ENCODE data around the gene TRIML2.
"Not testable (repeated sequence)": the region's sequence is repeated elsewhere in the genome, so short reads cannot be mapped to it uniquely, and the experiment has no call there.

TRIML2 gene

DNA sequence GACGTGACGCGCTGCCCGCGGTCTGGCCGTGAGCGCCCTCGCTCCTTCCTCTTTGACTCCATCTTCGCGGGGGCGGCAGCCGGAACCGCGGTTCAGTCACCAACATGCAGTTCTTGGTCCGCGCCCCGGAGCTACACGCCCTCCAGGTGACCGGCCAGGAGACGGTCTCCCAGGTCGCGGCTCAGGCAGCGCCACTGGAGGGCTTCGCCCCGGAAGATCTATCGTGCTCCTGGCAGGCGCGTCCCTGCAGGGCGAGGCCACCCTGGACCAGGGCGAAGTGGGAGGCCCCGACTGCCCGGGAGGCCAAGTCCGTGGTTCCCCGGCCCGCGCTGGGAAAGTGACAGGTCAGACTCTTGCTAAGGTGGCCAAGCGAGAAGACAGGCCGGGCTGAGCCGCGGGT is 2.9 kb downstream of the TRIML2 start:
- DNase-seq = no peak

- no peak for DNase-seq
Observed at GRCh38 chr4:188092824-188093223, 16.6 kb downstream of the TRIML2 start.

DNA sequence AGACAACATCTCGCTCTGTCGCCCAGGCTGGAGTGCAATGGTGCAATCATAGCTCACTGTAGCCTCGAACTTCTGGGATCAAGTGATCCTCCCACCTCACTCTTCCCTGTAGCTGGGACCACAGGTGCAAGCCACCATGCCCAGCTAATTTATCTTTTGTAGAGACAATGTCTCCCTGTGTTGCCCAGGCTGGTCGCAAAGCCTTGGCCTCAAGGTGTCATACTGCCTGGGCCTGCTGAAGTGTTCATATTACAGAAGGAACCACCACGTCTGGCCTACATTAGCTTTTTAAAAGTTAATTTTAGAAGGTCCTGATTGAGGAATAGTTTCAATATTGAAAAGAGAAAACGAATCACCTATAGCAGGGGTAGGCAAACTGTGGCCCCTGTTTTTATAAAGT is 22.5 kb downstream of the TRIML2 start:
- no peak for DNase-seq

GRCh38 chr4:188082796-188083195 is 26.6 kb downstream of the TRIML2 start:
- no peak for DNase-seq

DNA sequence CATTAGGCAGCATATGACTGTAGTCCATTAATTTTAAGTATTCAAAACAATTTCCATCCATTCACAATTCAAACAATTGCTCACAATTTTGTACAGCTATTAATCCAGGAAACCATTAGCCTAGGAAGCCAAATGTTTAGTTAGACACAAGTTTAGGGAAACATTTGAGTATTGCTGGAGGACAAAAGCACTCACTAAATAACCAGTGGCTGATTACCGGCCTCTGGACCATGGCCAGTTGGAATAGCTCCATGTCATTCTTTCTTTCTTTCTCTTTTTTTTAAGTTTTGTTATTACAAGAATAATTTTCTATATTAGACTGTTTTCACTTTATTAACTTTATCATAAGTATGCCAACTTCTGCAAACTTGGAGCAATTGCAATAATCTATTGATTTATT is 31.3 kb downstream of the TRIML2 start:
- no peak for DNase-seq

- DNase-seq = no peak
Observed at GRCh38 chr4:188076169-188076568, 33.2 kb downstream of the TRIML2 start.

- DNase-seq = no peak
Observed at GRCh38 chr4:188061083-188061482, 48.3 kb downstream of the TRIML2 start.

GRCh38 chr4:188053302-188053701 is 56.1 kb downstream of the TRIML2 start:
- DNase-seq = no peak

- DNase-seq = no peak
Observed at GRCh38 chr4:188046657-188047056, 62.7 kb downstream of the TRIML2 start.

- DNase-seq = not testable (repeated sequence)
Observed at GRCh38 chr4:188045461-188045860, 63.9 kb downstream of the TRIML2 start.

DNA sequence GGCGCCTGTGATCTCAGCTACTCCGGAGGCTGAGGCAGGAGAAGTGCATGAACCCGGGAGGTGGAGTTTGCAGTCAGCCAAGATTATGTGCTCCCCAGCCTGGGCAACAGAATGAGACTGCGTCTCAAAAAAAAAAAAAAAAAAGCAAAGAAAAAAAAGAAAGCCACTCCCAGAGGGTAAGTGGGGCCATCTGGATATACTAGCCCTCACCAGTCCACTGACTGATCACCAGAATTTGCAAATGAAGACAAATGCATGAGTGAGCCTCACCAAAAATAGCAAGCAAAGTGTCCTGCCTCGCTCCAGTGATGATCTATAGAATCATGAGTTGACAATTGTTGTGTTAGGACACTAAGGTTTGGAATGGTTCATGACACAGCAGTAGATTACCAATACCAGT is 66.2 kb downstream of the TRIML2 start:
- DNase-seq = no peak

DNA sequence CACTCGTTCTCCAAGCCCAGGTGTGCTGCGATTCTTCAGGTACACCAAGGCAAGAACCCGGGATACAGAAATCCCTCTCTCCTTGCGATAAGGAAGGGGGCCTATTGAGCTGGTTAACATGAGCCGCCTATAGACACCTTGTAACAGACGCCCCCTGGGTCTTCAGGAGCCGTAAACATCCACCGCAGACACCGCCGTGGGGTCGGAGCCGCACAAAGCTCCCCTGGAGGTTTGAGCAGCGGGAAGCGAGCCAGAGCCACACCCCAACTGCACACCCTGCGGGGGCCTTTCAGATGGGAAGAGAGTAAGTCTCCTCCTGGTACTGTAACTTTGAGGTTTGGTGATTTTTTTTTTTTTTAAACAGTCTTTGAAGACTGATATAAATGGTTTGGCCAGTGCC is 67.2 kb downstream of the TRIML2 start:
- no peak for DNase-seq

- no peak for DNase-seq
Observed at GRCh38 chr4:188041721-188042120, 67.7 kb downstream of the TRIML2 start.

All from activated effector memory CD4-positive, alpha-beta T cell treated with anti-CD3 and anti-CD28 coated beads, Interleukin-2, amount 50 U/mL, for 16 hours (primary cell).